Neural progenitor cell (in vitro differentiated cells): Measurements from ENCODE around the gene ACSBG1.

Experiments used
- CTCF ChIP-seq: fragments of 200-600 bp; sonication (generic); IDR thresholded peaks from 2 replicates; pipeline ENCODE4 v1.5.1; 2017; ENCODE audit warnings: antibody characterized with exemption, mild to moderate bottlenecking
- EZH2phosphoT487 ChIP-seq: fragments of 200-600 bp; sonication (generic); IDR thresholded peaks from 2 replicates; pipeline ENCODE4 v1.6.1; 2017; ENCODE audit warnings: antibody characterized with exemption

GRCh38 chr15:78225783-78226541 is 8.4 kb downstream of the ACSBG1 start:
- TF ChIP-seq EZH2phosphoT487 (no peak), CTCF (no peak)
